GM21737 (cell line): ENCODE measurements around the gene TSPY4.
"Not testable (repeated sequence)": the region's sequence is repeated elsewhere in the genome, so short reads cannot be mapped to it uniquely, and the experiment has no call there.

ENCODE experiments used
- ATAC-seq: cut with Tn5 transposase; IDR thresholded peaks from one replicate; pipeline ENCODE4 v1.9.1; 2021; ENCODE audit warnings: mild to moderate bottlenecking, moderate library complexity; ENCODE audit not compliant: unreplicated experiment

Gene TSPY4, protein sequence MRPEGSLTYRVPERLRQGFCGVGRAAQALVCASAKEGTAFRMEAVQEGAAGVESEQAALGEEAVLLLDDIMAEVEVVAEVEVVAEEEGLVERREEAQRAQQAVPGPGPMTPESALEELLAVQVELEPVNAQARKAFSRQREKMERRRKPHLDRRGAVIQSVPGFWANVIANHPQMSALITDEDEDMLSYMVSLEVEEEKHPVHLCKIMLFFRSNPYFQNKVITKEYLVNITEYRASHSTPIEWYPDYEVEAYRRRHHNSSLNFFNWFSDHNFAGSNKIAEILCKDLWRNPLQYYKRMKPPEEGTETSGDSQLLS

DNA sequence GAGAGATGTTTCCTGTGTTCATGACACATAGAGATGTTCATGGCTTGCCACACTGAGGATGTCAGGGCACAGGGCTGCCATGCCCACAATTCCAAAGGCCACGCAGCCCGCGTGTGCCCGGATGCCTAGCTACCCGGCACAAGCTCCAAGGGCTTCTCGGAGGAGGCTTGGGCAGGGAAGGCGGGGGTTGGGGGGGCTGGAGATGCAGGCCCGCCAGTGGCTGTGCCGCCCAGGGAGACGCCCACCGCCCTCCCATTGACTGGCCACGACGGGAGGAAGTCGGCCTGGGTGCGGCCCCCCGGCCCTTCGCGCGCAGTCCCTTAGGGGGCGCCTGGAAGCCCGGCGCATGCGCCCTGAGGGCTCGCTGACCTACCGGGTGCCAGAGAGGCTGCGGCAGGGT is at the start of gene TSPY4:
Gene TSPY4 (plus strand): TSS at position 301 of the 400 bp plus-strand sequence. CDS start 46 bp downstream, at position 347.
- ATAC-seq: not testable (repeated sequence)

DNA sequence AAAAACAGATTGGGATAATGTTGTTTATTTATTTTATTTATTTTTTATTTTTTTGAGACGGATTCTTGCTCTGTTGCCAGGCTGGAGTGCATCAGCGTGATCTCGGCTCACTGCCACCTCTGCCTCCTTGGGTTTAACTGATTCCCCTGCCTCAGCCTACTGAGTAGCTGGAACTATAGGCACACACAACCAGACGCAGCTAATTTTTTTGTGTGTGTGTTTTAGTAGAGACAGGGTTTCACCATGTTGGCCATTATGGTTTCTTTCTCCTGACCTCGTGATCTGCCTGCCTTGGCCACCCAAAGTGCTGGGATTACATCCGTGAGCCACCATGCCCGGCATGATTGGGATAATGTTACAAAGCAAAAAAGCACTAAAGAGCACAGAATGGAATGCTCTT is 16.3 kb upstream of the TSPY4 start:
- no peak for ATAC-seq

DNA sequence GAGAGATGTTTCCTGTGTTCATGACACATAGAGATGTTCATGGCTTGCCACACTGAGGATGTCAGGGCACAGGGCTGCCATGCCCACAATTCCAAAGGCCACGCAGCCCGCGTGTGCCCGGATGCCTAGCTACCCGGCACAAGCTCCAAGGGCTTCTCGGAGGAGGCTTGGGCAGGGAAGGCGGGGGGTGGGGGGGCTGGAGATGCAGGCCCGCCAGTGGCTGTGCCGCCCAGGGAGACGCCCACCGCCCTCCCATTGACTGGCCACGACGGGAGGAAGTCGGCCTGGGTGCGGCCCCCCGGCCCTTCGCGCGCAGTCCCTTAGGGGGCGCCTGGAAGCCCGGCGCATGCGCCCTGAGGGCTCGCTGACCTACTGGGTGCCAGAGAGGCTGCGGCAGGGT is 20.2 kb downstream of the TSPY4 start, which contains the start of gene TSPY8:
Gene TSPY8 (plus strand): TSS at position 301 of the 400 bp plus-strand sequence. CDS start 46 bp downstream, at position 347.
- not testable (repeated sequence) for ATAC-seq
